Stimulated activated CD4-positive, alpha-beta T cell treated with anti-CD3 and anti-CD28 coated beads, TNF-alpha, amount 100 ng/mL, for 1 hour (primary cell): ENCODE measurements around the gene FGF14.

Experiments used
- DNase-seq, 3 donors: peaks; one replicate each; pipeline ENCODE4 v3.0.0-alpha.2; 2020; ENCODE audit warnings: low read depth in 3 of 3, low spot score in 1 of 3

Gene FGF14

GRCh38 chr13:101698400-101698799 is 703.4 kb downstream of the FGF14 start:
- DNase-seq = no peak

- no peak for DNase-seq
Measured at GRCh38 chr13:101697745-101698144, 704.1 kb downstream of the FGF14 start.

- no peak for DNase-seq
Measured at GRCh38 chr13:101695870-101696516, 705.9 kb downstream of the FGF14 start.

GRCh38 chr13:101691341-101691860 is 710.4 kb downstream of the FGF14 start:
- DNase-seq = no peak

- no peak for DNase-seq
Measured at GRCh38 chr13:101690871-101691270, 711.0 kb downstream of the FGF14 start.

GRCh38 chr13:101686003-101686402 is 715.8 kb downstream of the FGF14 start:
- DNase-seq = no peak

GRCh38 chr13:101681834-101682233 is 720.0 kb downstream of the FGF14 start:
- DNase-seq = no peak

GRCh38 chr13:101673360-101674105 is 728.3 kb downstream of the FGF14 start:
- no peak for DNase-seq

- no peak for DNase-seq
Measured at GRCh38 chr13:101661839-101662238, 740.0 kb downstream of the FGF14 start.
